Prostate gland (tissue), 2 donors: ENCODE measurements around the gene GPR173.

ENCODE experiments used
- POLR2A ChIP-seq: fragments of 450-650 bp; IDR thresholded peaks from one replicate; pipeline ENCODE4 v1.6.1; 2016; ENCODE audit warnings: antibody characterized with exemption, mild to moderate bottlenecking
- TF ChIP-seq, protein P1 (sequence below), 4 experiments: fragments of 200-600 bp in 2 of 4; fragments of 450-650 bp in 2 of 4; sonication (generic) in 2 of 4; IDR thresholded peaks; 1 replicate in 3 of 4; 2 replicates in 1 of 4; pipeline ENCODE4 v1.5.1; 2016 to 2019; ENCODE audit warnings: antibody characterized with exemption in 4 of 4, mild to moderate bottlenecking in 2 of 4, moderate library complexity in 2 of 4

DNA sequence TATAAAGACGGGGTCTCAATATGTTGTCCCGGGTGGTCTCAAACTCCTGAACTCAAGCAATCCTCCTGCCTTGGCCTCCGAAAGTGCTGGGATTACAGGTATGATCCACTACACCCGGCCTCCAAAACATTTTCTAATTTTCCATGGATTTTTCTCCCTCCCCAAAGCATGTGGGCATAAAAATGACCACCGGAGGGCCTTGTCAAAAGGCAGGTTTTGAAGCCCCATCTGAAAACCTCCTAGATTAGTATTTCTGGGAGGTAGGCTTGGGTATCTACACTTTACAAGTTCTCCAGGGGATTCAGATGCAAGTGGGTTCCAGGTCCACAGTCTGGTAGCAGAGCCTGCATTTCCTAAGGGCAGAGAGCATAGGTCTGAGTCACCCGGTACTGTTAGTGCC, 1.4 kb upstream of the GPR173 start:
- TF ChIP-seq POLR2A, result no peak
- TF ChIP-seq, protein P1, sequence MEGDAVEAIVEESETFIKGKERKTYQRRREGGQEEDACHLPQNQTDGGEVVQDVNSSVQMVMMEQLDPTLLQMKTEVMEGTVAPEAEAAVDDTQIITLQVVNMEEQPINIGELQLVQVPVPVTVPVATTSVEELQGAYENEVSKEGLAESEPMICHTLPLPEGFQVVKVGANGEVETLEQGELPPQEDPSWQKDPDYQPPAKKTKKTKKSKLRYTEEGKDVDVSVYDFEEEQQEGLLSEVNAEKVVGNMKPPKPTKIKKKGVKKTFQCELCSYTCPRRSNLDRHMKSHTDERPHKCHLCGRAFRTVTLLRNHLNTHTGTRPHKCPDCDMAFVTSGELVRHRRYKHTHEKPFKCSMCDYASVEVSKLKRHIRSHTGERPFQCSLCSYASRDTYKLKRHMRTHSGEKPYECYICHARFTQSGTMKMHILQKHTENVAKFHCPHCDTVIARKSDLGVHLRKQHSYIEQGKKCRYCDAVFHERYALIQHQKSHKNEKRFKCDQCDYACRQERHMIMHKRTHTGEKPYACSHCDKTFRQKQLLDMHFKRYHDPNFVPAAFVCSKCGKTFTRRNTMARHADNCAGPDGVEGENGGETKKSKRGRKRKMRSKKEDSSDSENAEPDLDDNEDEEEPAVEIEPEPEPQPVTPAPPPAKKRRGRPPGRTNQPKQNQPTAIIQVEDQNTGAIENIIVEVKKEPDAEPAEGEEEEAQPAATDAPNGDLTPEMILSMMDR (IDR thresholded peaks at IDR 0.05), result no peak
